SK-N-SH treated with all-trans-retinoic acid at 6 μM for 48 hours (cell line): ENCODE results near the gene AP5Z1.

Experiments
- ATAC-seq: fragments of 200-7000 bp; cut with Tn5 transposase; 3 replicates; pipeline ENCODE4 v1.9.1; 2020; ENCODE audit warnings: mild to moderate bottlenecking, moderate library complexity
- ARNTL ChIP-seq: fragments of 450-650 bp; formaldehyde crosslinking; IDR thresholded peaks from 2 replicates; pipeline ENCODE4 v1.5.0; 2020; ENCODE audit warnings: low read depth, mild to moderate bottlenecking, moderate library complexity, borderline replicate concordance
- BACH2 ChIP-seq: fragments of 250-450 bp; sonication (Bioruptor Pico); IDR thresholded peaks from 2 replicates; pipeline ENCODE4 v1.9.0; 2021; ENCODE audit warnings: mild to moderate bottlenecking, borderline replicate concordance
- CSDC2 ChIP-seq: fragments of 250-450 bp; sonication (Bioruptor Pico); IDR thresholded peaks from 2 replicates; pipeline ENCODE4 v1.5.0; 2020; ENCODE audit warnings: mild to moderate bottlenecking, moderate library complexity
- GLIS3 ChIP-seq: fragments of 250-450 bp; sonication (Bioruptor Pico); IDR thresholded peaks from 2 replicates; pipeline ENCODE4 v1.5.0; 2020; ENCODE audit warnings: mild to moderate bottlenecking, moderate library complexity
- ISL1 ChIP-seq: fragments of 250-450 bp; sonication (Bioruptor Pico); IDR thresholded peaks from 2 replicates; pipeline ENCODE4 v2.1.2; 2022; ENCODE audit warnings: mild to moderate bottlenecking, moderate library complexity
- OSR1 ChIP-seq: fragments of 250-450 bp; sonication (Bioruptor Pico); IDR thresholded peaks from 2 replicates; pipeline ENCODE4 v1.8.0; 2022; ENCODE audit warnings: moderate library complexity, mild to moderate bottlenecking, inconsistent platforms
- PPARA ChIP-seq: fragments of 250-450 bp; sonication (Bioruptor Pico); IDR thresholded peaks from 2 replicates; pipeline ENCODE4 v1.5.0; 2020; ENCODE audit warnings: mild to moderate bottlenecking, borderline replicate concordance
- RARB ChIP-seq: fragments of 250-450 bp; sonication (Bioruptor Pico); IDR thresholded peaks from 2 replicates; pipeline ENCODE4 v1.8.0; 2021; ENCODE audit warnings: mild to moderate bottlenecking, moderate library complexity
- SNAI2 ChIP-seq: fragments of 250-450 bp; sonication (Bioruptor Pico); IDR thresholded peaks from 2 replicates; pipeline ENCODE4 v1.5.0; 2020; ENCODE audit warnings: mild to moderate bottlenecking, moderate library complexity
- TCF4 ChIP-seq: fragments of 250-450 bp; sonication (Bioruptor Pico); IDR thresholded peaks from 2 replicates; pipeline ENCODE4 v1.8.0; 2021; ENCODE audit warnings: mild to moderate bottlenecking, moderate library complexity, borderline replicate concordance
- TOX ChIP-seq: fragments of 250-450 bp; sonication (Bioruptor Pico); IDR thresholded peaks from 2 replicates; pipeline ENCODE4 v1.8.0; 2021; ENCODE audit warnings: mild to moderate bottlenecking, moderate library complexity, borderline replicate concordance
- ZC3H10 ChIP-seq: fragments of 250-450 bp; sonication (Bioruptor Pico); IDR thresholded peaks from 2 replicates; pipeline ENCODE4 v1.5.1; 2021; ENCODE audit warnings: mild to moderate bottlenecking, moderate library complexity
- ZFP3 ChIP-seq: fragments of 250-450 bp; sonication (Bioruptor Pico); IDR thresholded peaks from 2 replicates; pipeline ENCODE4 v1.5.0; 2020; ENCODE audit warnings: mild to moderate bottlenecking, moderate library complexity
- ZFP30 ChIP-seq: fragments of 450-650 bp; formaldehyde crosslinking; IDR thresholded peaks from 2 replicates; pipeline ENCODE4 v1.5.0; 2022; ENCODE audit warnings: mild to moderate bottlenecking, moderate library complexity
- ZNF565 ChIP-seq: fragments of 450-650 bp; formaldehyde crosslinking; conservative IDR thresholded peaks from 2 replicates; pipeline ENCODE4 v1.5.0; 2020; ENCODE audit warnings: low read depth, mild to moderate bottlenecking, moderate library complexity
- ZNF70 ChIP-seq: fragments of 450-650 bp; formaldehyde crosslinking; IDR thresholded peaks from 2 replicates; pipeline ENCODE4 v1.5.0; 2020; ENCODE audit warnings: mild to moderate bottlenecking, moderate library complexity
- ZNF8 ChIP-seq: fragments of 450-650 bp; formaldehyde crosslinking; IDR thresholded peaks from 2 replicates; pipeline ENCODE4 v1.5.0; 2020; ENCODE audit warnings: mild to moderate bottlenecking, moderate library complexity
- TF ChIP-seq, protein P1 (sequence below): fragments of 250-450 bp; sonication (Bioruptor Pico); IDR thresholded peaks from 2 replicates; pipeline ENCODE4 v1.5.1; 2020; ENCODE audit warnings: low read depth, mild to moderate bottlenecking, moderate library complexity
- TF ChIP-seq, protein P2 (sequence below): fragments of 250-450 bp; sonication (Bioruptor Pico); IDR thresholded peaks from 2 replicates; pipeline ENCODE4 v1.5.0; 2020; ENCODE audit warnings: mild to moderate bottlenecking, moderate library complexity
- TF ChIP-seq, protein P3 (sequence below): fragments of 250-450 bp; sonication (Bioruptor Pico); IDR thresholded peaks from 2 replicates; pipeline ENCODE4 v1.8.0; 2021; ENCODE audit warnings: low read depth, mild to moderate bottlenecking, moderate library complexity, borderline replicate concordance
- TF ChIP-seq, protein P4 (sequence below): fragments of 250-450 bp; sonication (Bioruptor Pico); IDR thresholded peaks from 2 replicates; pipeline ENCODE4 v1.5.1; 2021; ENCODE audit warnings: mild to moderate bottlenecking, moderate library complexity
- TF ChIP-seq, protein P5 (sequence below): fragments of 250-450 bp; sonication (Bioruptor Pico); IDR thresholded peaks from 2 replicates; pipeline ENCODE4 v1.8.0; 2020; ENCODE audit warnings: mild to moderate bottlenecking, moderate library complexity, borderline replicate concordance

AP5Z1 gene

DNA sequence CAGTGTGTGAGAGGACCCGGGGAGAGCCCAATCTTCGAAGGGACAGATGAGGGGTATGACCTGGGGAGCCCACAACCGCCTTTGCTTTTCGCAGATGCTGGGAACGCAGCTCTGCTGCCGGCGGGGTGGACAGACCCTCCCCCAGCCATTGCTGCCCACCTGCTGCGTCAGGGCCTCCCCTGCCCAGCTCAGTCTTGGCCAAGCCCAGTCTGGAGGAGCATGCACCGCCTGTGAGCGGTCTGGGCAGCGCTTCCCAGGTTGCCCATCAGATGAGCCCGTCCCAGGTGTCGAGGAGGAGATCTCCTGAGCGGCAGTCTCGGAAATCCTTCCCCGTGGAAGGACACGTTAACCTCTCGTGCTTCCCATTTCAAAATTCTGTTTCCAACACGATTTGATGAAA lies 17.3 kb upstream of the AP5Z1 start:
- no peak for TF ChIP-seq ZNF565 (CRISPR knock-in tag)
- no peak for TF ChIP-seq ARNTL (CRISPR knock-in tag)
- no peak for TF ChIP-seq ZFP30 (CRISPR knock-in tag)
- TF ChIP-seq TOX (CRISPR knock-in tag) = no peak
- TF ChIP-seq, protein P1, sequence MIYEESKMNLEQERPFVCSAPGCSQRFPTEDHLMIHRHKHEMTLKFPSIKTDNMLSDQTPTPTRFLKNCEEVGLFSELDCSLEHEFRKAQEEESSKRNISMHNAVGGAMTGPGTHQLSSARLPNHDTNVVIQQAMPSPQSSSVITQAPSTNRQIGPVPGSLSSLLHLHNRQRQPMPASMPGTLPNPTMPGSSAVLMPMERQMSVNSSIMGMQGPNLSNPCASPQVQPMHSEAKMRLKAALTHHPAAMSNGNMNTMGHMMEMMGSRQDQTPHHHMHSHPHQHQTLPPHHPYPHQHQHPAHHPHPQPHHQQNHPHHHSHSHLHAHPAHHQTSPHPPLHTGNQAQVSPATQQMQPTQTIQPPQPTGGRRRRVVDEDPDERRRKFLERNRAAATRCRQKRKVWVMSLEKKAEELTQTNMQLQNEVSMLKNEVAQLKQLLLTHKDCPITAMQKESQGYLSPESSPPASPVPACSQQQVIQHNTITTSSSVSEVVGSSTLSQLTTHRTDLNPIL (CRISPR knock-in tag) = no peak
- no peak for TF ChIP-seq GLIS3 (CRISPR knock-in tag)
- TF ChIP-seq ZFP3 (CRISPR knock-in tag) = no peak
- no peak for TF ChIP-seq RARB (CRISPR knock-in tag)
- no peak for TF ChIP-seq ISL1 (CRISPR knock-in tag)
- TF ChIP-seq, protein P2, sequence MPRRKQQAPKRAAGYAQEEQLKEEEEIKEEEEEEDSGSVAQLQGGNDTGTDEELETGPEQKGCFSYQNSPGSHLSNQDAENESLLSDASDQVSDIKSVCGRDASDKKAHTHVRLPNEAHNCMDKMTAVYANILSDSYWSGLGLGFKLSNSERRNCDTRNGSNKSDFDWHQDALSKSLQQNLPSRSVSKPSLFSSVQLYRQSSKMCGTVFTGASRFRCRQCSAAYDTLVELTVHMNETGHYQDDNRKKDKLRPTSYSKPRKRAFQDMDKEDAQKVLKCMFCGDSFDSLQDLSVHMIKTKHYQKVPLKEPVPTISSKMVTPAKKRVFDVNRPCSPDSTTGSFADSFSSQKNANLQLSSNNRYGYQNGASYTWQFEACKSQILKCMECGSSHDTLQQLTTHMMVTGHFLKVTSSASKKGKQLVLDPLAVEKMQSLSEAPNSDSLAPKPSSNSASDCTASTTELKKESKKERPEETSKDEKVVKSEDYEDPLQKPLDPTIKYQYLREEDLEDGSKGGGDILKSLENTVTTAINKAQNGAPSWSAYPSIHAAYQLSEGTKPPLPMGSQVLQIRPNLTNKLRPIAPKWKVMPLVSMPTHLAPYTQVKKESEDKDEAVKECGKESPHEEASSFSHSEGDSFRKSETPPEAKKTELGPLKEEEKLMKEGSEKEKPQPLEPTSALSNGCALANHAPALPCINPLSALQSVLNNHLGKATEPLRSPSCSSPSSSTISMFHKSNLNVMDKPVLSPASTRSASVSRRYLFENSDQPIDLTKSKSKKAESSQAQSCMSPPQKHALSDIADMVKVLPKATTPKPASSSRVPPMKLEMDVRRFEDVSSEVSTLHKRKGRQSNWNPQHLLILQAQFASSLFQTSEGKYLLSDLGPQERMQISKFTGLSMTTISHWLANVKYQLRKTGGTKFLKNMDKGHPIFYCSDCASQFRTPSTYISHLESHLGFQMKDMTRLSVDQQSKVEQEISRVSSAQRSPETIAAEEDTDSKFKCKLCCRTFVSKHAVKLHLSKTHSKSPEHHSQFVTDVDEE (CRISPR knock-in tag) = no peak
- no peak for TF ChIP-seq BACH2
- ATAC-seq = no peak

DNA sequence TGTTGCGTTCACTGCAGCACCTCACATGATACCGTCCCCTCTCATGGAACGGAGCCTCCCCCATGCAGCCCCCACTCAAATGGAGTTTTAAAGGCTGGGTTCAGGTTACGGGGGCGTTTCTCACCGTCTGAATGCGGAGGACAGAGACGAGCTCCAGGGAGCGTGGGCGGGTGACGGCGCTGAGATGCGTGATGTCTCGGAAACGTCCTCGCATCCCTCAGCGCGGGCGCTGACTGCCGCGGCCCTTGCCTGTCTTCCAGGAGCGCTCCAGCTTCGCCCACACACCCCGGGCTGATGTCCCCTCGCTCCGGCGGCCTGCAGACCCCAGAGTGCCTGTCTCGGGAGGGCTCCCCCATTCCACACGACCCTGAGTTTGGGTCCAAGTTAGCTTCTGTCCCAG lies 16.6 kb upstream of the AP5Z1 start:
- TF ChIP-seq ZC3H10 (no peak), TCF4 (CRISPR knock-in tag) (no peak), CSDC2 (CRISPR knock-in tag) (no peak), ZFP30 (CRISPR knock-in tag) (no peak), PPARA (no peak), BACH2 (no peak), GLIS3 (CRISPR knock-in tag) (no peak), ZFP3 (CRISPR knock-in tag) (no peak), ZNF70 (CRISPR knock-in tag) (no peak), OSR1 (CRISPR knock-in tag) (no peak), SNAI2 (CRISPR knock-in tag) (no peak), ZNF8 (CRISPR knock-in tag) (no peak), RARB (CRISPR knock-in tag) (no peak)
- TF ChIP-seq, protein P3, sequence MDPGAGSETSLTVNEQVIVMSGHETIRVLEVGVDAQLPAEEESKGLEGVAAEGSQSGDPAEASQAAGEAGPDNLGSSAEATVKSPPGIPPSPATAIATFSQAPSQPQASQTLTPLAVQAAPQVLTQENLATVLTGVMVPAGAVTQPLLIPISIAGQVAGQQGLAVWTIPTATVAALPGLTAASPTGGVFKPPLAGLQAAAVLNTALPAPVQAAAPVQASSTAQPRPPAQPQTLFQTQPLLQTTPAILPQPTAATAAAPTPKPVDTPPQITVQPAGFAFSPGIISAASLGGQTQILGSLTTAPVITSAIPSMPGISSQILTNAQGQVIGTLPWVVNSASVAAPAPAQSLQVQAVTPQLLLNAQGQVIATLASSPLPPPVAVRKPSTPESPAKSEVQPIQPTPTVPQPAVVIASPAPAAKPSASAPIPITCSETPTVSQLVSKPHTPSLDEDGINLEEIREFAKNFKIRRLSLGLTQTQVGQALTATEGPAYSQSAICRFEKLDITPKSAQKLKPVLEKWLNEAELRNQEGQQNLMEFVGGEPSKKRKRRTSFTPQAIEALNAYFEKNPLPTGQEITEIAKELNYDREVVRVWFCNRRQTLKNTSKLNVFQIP (CRISPR knock-in tag) = no peak
- TF ChIP-seq, protein P4, sequence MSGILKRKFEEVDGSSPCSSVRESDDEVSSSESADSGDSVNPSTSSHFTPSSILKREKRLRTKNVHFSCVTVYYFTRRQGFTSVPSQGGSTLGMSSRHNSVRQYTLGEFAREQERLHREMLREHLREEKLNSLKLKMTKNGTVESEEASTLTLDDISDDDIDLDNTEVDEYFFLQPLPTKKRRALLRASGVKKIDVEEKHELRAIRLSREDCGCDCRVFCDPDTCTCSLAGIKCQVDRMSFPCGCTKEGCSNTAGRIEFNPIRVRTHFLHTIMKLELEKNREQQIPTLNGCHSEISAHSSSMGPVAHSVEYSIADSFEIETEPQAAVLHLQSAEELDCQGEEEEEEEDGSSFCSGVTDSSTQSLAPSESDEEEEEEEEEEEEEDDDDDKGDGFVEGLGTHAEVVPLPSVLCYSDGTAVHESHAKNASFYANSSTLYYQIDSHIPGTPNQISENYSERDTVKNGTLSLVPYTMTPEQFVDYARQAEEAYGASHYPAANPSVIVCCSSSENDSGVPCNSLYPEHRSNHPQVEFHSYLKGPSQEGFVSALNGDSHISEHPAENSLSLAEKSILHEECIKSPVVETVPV (CRISPR knock-in tag) = no peak
- TF ChIP-seq, protein P5, sequence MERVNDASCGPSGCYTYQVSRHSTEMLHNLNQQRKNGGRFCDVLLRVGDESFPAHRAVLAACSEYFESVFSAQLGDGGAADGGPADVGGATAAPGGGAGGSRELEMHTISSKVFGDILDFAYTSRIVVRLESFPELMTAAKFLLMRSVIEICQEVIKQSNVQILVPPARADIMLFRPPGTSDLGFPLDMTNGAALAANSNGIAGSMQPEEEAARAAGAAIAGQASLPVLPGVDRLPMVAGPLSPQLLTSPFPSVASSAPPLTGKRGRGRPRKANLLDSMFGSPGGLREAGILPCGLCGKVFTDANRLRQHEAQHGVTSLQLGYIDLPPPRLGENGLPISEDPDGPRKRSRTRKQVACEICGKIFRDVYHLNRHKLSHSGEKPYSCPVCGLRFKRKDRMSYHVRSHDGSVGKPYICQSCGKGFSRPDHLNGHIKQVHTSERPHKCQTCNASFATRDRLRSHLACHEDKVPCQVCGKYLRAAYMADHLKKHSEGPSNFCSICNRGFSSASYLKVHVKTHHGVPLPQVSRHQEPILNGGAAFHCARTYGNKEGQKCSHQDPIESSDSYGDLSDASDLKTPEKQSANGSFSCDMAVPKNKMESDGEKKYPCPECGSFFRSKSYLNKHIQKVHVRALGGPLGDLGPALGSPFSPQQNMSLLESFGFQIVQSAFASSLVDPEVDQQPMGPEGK (CRISPR knock-in tag) = no peak
- TF ChIP-seq, protein P1 (CRISPR knock-in tag) = no peak
- TF ChIP-seq, protein P2 (CRISPR knock-in tag) = no peak
- TF ChIP-seq, all 23 proteins: peak for 0
- no peak for ATAC-seq
